GM10266 (cell line): ENCODE measurements around the gene CDH23.
A peak's percentile ranks its signal among the peaks of the same experiment; 100 is the strongest.

Experiments
- DNase-seq: peaks from one replicate; pipeline ENCODE4 v3.0.0; 2012; ENCODE audit errors: extremely low spot score
- TF ChIP-seq, protein P1 (sequence below): IDR thresholded peaks from 2 replicates; pipeline ENCODE4 v1.5.1; 2012; ENCODE audit warnings: mild to moderate bottlenecking, low read depth; ENCODE audit not compliant: control insufficient read depth, insufficient read depth; ENCODE audit errors: missing control alignments

CDH23 gene

GRCh38 chr10:71482620-71483019, 85.9 kb downstream of the CDH23 start:
- DNase-seq = no peak
- TF ChIP-seq, protein P1, sequence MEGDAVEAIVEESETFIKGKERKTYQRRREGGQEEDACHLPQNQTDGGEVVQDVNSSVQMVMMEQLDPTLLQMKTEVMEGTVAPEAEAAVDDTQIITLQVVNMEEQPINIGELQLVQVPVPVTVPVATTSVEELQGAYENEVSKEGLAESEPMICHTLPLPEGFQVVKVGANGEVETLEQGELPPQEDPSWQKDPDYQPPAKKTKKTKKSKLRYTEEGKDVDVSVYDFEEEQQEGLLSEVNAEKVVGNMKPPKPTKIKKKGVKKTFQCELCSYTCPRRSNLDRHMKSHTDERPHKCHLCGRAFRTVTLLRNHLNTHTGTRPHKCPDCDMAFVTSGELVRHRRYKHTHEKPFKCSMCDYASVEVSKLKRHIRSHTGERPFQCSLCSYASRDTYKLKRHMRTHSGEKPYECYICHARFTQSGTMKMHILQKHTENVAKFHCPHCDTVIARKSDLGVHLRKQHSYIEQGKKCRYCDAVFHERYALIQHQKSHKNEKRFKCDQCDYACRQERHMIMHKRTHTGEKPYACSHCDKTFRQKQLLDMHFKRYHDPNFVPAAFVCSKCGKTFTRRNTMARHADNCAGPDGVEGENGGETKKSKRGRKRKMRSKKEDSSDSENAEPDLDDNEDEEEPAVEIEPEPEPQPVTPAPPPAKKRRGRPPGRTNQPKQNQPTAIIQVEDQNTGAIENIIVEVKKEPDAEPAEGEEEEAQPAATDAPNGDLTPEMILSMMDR = no peak

DNA sequence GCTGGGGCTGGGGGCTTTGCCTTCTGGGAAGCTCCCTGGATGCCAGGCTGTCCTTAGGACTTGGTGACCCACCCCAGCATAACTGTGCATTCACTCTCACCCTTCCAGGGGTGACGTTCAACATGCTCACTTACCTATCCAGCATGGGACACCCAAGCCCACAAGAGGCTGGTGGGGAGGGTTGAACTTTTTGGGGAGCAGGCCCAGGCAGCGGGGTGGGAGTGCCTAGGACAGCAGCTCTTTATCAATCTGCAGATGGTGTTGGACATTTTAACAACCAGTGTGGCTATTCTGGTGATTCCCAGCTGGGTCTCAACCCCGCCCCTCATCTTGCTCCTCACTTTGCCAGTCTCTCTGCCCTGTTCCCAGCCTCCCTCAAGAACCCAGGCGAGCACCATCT, 86.4 kb downstream of the CDH23 start:
- no peak for DNase-seq
- TF ChIP-seq, protein P1 = no peak

DNA sequence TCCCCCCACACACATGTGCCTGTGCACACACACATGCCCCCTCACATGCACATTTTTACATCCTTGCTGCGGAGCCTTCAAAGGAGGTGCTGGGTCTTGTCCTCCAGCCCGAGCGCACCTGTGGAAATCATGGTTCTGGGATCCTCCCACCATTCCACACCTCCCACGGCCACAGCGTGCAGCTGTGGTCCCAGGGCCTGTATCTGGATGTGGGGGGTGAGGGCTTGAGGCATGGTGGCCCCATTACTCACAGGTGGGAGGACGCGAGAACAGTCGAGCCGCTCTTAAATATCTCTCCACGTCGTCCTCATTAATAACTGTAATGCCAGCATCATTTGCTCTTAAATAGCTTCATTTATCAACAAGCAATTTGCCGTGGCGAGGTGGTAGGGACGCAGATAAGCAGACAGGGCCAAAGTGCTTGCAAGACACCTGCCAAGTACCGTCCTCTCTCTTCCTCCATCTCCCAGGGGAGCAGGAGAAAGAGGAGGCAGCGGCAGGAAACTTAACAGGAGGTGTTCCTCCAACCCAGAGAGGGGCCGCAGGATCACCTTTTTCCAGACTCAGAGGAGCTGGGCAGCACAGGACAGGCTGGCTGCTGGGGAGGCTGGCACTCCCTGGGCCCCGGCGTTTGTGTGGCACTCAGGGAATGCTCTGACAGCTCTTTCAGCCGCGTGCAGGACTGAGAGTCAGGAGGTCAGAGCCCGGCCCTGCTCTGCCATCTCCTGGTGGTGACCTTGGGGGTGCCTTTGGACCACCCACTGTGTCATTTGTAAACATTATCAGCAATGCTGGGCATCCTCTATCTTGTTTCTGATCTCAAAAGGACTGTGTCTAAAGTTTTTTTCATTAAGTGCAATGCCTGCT, 87.4 kb downstream of the CDH23 start:
- no peak for DNase-seq
- TF ChIP-seq, protein P1 = no peak

DNA sequence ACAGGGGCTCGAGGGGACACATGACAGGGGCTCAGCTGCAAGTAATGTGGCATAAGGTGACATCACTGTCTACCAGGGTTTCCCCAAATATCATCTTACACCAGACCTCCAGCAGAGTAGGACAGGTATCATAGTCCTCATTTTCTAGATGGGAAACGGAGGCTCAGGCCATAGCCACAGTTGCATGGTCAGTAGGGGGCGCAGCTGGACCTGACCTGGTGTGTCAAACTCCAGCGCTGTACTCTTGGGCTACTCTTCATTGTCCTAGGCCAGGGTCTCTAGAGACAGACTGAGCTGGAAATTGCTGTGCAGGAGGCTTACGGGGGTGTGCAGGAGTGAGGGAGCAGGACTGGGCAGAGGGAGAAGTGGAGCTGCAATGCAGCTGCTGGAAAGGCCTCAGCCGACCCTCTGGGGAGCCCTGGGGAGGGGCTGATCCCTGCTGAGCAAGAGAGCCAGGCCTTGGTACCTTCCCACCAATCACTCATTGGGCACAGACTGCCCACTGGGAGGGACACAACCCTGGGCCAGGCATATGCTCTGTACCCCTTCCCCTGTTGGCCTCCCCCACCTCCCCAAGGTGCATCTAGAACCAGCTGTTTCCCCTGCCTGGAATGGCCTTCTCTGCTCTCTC, 89.9 kb downstream of the CDH23 start:
- peak; percentile 47 for DNase-seq
- TF ChIP-seq, protein P1 = peak; percentile 64

GRCh38 chr10:71487726-71488125, 91.0 kb downstream of the CDH23 start:
- no peak for DNase-seq
- TF ChIP-seq, protein P1 = no peak

DNA sequence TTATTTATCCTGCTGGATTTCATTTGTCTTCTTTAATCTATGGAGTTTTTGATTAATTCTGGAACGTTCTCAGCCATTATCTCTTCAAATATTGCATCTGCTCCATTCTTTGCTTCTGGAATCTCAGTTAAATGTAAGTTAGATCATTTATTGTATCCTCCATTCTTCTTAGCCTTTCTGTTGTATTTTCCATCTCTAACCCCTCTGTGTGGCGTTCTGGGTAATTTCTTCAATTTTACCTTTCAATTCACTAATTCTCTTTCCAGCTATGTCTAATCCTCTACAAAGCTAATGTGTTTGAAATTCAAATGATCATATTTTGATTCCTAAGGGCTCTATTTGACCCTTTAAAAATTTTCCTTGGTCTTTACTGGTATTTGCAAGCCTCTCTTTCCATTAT, 92.4 kb downstream of the CDH23 start:
- TF ChIP-seq, protein P1 = no peak
- DNase-seq = no peak

GRCh38 chr10:71492872-71493271, 96.2 kb downstream of the CDH23 start:
- DNase-seq = no peak
- TF ChIP-seq, protein P1 = no peak
